Heart left ventricle (tissue), 16 donors: ENCODE results near the gene ATCAY. TPM values are rescaled to one million over a fixed set of nuclear protein-coding genes. Genes with fewer than 3 reads are reported as not detected.

Experiments
- ATAC-seq, 4 donors: fragments of 200-7000 bp; cut with Tn5 transposase; one replicate each; pipeline ENCODE4 v1.9.1; 2020 to 2022; ENCODE audit warnings: moderate library complexity in 4 of 4, mild to moderate bottlenecking in 3 of 4, moderate number of reproducible peaks in 1 of 4
- DNase-seq, 5 donors: peaks; one replicate each; pipeline ENCODE4 v3.0.0-alpha.2; 2020
- H3K27ac ChIP-seq, 12 donors: fragments of 200-600 bp; sonication (generic) in 4 of 12; one replicate each; pipeline versions ENCODE4 v1.5.0 to v1.8.0; 2016 to 2022; ENCODE audit warnings: mild to moderate bottlenecking in 2 of 12
- H3K27me3 ChIP-seq, 9 donors: fragments of 200-600 bp; sonication (generic) in 2 of 9; one replicate each; pipeline versions ENCODE4 v1.5.1 to v1.8.0; 2016 to 2022; ENCODE audit warnings: mild to moderate bottlenecking in 3 of 9
- H3K36me3 ChIP-seq, 9 donors: fragments of 200-600 bp; sonication (generic) in 2 of 9; one replicate each; pipeline versions ENCODE4 v1.5.0 to v1.8.0; 2018 to 2022; ENCODE audit warnings: mild to moderate bottlenecking in 2 of 9
- H3K4me1 ChIP-seq, 12 donors: fragments of 200-600 bp; sonication (generic) in 4 of 12; one replicate each; pipeline versions ENCODE4 v1.5.0 to v1.8.0; 2016 to 2022; ENCODE audit warnings: mild to moderate bottlenecking in 3 of 12
- H3K4me3 ChIP-seq, 12 donors: fragments of 200-600 bp; sonication (generic) in 4 of 12; one replicate each; pipeline versions ENCODE4 v1.5.0 to v1.8.0; 2017 to 2022; ENCODE audit warnings: mild to moderate bottlenecking in 9 of 12, moderate library complexity in 4 of 12
- H3K9me3 ChIP-seq, 12 donors: fragments of 200-600 bp; sonication (generic) in 4 of 12; one replicate each; pipeline versions ENCODE4 v1.5.0 to v1.8.0; 2016 to 2022; ENCODE audit warnings: mild to moderate bottlenecking in 1 of 12
- POLR2A ChIP-seq, 2 donors: fragments of 450-650 bp; IDR thresholded peaks; one replicate each; pipeline ENCODE4 v1.6.1; 2017; ENCODE audit warnings: antibody characterized with exemption in 2 of 2, mild to moderate bottlenecking in 2 of 2, moderate library complexity in 2 of 2
- WGBS, 4 donors: extraction: QIAGEN DNeasy Blood & Tissue Kit in 2 of 4; methylation state at CpG; one replicate each; pipeline versions ENCODE4 v1.1.5 to v1.1.7; 2013 to 2018; 5-methylcytosine and 5-hydroxymethylcytosine counted together
- intact Hi-C, 10 donors: fragments of 100-400 bp; cut with DNase I; formaldehyde crosslinking; loops; one replicate each; pipeline versions ENCODE4 v1.11.1 to v1.14.2; 2022
- polyA plus RNA-seq, 2 donors: library from polyadenylated mRNA; stranded (reverse); fragments of 200-250 nt; gene quantifications; one replicate each; pipeline ENCODE4 v1.2.3, GENCODE V29; 2013
- total RNA-seq, 9 donors: library from RNA; depleted of rRNA in 2 of 9; stranded (reverse); fragments of >200 nt in 2 of 9; fragmentation: NEBNext Ultra II Directional in 3 of 9; extraction: Animal tissue kit (Norgen Biotek cat#: 25700) in 3 of 9; gene quantifications; one replicate each; pipeline versions ENCODE4 v1.1.0 to v1.2.4, GENCODE V29; 2016 to 2023
- TF ChIP-seq, protein P1 (sequence below), 12 donors: fragments of 200-600 bp; sonication (generic) in 4 of 12; IDR thresholded peaks; one replicate each; pipeline versions ENCODE4 v1.5.0 to v1.8.0; 2018 to 2022; ENCODE audit warnings: antibody characterized with exemption in 12 of 12, mild to moderate bottlenecking in 5 of 12
- donor health status: ischemic (EF 13 %, LVEDD 7.1; RV severe dilation, severe dysfunction).
- donor health status: healthy with polysubstance abuse.
- donor health status: DM: no; HTN: yes; CAD: no.
- donor health status: DM: no; HTN: no; CAD: no.
- donor health status: ischemic (EF 25% LVEDD 6.9; RV normal size, moderate dysfunction).
- donor health status: ischemic (EF 25% LVEDD 5.7; RV mildly dilated, moderate dysfunction).
- donor health status: healthy.
- donor health status: DM: yes; HTN: yes; CAD: no.
- donor health status: ischemic (EF 35%, LVEDD 5.7; RV mildly dilated, moderate dysfunction).
- donor health status: nonischemic (EF 11% LVEDD 7.7; RV severe dilation, severe dysfunction).
- donor health status: DM: yes; HTN: yes; CAD: no.
- donor health status: PGD.
- donor health status: ischemic (EF 29% LVEDD 5.4; RV normal size, mild dysfunction).
- donor health status: nonischemic (EF 23%, LVEDD 6.1; RV moderate dilation, normal function).

The ATCAY gene
- total and polyA plus RNA-seq, 11 donors, result not detected

DNA sequence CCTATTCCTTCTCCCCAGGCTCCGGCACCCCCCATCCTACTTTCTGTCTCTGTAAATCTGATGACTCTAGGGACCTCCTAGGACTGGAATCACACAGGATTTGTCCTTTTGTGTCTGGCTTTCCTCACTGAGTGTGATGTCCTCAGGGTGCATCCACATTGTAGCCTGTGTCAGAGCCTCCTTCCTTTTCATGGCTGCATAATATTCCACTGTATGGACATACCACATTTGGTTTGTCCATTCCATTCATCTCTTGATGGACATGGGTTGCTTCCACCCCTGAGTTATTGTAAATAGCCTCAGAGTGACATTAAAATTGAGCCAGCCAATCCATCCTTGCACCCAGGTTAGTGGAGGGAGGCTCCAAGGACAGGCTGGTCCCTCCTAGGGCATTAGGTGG lies 29.6 kb downstream of the ATCAY start:
- intact Hi-C loops, result no loop called here
- no peaks in the 10 kb centered on the region for H3K4me1 ChIP-seq
- 88 to 100% (median 98%) methylated on average over 1 of the region's 1 CpG for WGBS, 4 donors
- peaks cover 0 to 12% (median 8%) of the 10 kb centered on the region in 12 donors for H3K9me3 ChIP-seq
- H3K36me3 ChIP-seq, result no peaks in the 10 kb centered on the region
- no peaks in the 10 kb centered on the region for H3K27me3 ChIP-seq
- TF ChIP-seq POLR2A (IDR thresholded peaks at IDR 0.05), result no peak
- TF ChIP-seq, protein P1, sequence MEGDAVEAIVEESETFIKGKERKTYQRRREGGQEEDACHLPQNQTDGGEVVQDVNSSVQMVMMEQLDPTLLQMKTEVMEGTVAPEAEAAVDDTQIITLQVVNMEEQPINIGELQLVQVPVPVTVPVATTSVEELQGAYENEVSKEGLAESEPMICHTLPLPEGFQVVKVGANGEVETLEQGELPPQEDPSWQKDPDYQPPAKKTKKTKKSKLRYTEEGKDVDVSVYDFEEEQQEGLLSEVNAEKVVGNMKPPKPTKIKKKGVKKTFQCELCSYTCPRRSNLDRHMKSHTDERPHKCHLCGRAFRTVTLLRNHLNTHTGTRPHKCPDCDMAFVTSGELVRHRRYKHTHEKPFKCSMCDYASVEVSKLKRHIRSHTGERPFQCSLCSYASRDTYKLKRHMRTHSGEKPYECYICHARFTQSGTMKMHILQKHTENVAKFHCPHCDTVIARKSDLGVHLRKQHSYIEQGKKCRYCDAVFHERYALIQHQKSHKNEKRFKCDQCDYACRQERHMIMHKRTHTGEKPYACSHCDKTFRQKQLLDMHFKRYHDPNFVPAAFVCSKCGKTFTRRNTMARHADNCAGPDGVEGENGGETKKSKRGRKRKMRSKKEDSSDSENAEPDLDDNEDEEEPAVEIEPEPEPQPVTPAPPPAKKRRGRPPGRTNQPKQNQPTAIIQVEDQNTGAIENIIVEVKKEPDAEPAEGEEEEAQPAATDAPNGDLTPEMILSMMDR (IDR thresholded peaks at IDR 0.05), result no peak
- no peak overlapping the region for H3K27ac ChIP-seq
- no peak for ATAC-seq
- no peak overlapping the region for H3K4me3 ChIP-seq
- DNase-seq, result no peak

DNA sequence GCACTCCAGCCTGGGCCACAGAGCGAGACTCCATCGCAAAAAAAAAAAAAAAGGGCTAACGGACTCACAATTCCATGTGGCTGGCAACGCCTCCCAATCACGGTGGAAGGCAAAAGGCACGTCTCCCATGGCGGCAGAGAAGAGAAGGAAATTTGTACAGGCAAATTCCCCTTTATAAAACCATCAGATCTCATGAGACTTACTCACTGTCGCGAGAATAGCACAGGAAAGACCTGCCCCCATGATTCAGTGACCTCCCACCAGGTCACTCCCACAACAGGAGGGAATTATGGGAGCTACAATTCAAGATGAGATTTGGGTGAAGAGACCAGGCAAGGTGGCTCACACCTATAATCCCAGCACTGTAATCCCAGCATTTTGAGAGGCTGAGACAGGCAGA lies 33.7 kb downstream of the ATCAY start:
- Histone ChIP-seq H3K4me1 (no peaks in the 10 kb centered on the region), H3K27ac (no peak overlapping the region), H3K9me3 (peaks cover 0 to 12% (median 8%) of the 10 kb centered on the region in 12 donors), H3K27me3 (no peaks in the 10 kb centered on the region), H3K36me3 (no peaks in the 10 kb centered on the region), H3K4me3 (no peak overlapping the region)
- WGBS, 4 donors, result 71 to 86% (median 80%) methylated on average over 9 of the region's 9 CpGs
- TF ChIP-seq POLR2A (IDR thresholded peaks at IDR 0.05), result no peak
- TF ChIP-seq, protein P1 (IDR thresholded peaks at IDR 0.05), result no peak
- intact Hi-C loops, result no loop called here
- no peak for DNase-seq
- no peak for ATAC-seq

DNA sequence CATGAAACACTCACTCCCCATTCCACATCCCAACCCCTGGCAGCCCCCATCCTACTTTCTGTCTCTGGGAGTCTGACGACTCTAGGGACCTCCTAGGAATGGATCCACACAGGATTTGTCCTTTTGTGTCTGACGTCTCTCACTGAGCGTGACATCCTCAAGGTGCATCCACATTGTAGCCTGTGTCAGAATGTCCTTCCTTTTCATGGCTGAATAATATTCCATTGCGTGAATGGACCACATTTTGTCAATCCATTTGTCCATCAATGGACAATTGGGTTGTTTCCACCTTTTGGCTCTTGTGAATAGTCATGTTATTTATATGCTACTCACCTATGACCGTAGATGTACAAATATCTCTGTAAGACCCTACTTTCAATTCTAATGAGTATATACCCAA lies 35.5 kb downstream of the ATCAY start:
- H3K27me3 ChIP-seq, result no peaks in the 10 kb centered on the region
- 91 to 93% (median 92%) methylated on average over 5 of the region's 5 CpGs for WGBS, 4 donors
- no peaks in the 10 kb centered on the region for H3K36me3 ChIP-seq
- no peak overlapping the region for H3K27ac ChIP-seq
- no peaks in the 10 kb centered on the region for H3K4me1 ChIP-seq
- TF ChIP-seq, protein P1 (IDR thresholded peaks at IDR 0.05), result no peak
- TF ChIP-seq POLR2A (IDR thresholded peaks at IDR 0.05), result no peak
- H3K4me3 ChIP-seq, result no peak overlapping the region
- H3K9me3 ChIP-seq, result peaks cover 0 to 8% (median 0%) of the 10 kb centered on the region in 12 donors
- DNase-seq (no peak), ATAC-seq (no peak)
- intact Hi-C loops, result no loop called here

DNA sequence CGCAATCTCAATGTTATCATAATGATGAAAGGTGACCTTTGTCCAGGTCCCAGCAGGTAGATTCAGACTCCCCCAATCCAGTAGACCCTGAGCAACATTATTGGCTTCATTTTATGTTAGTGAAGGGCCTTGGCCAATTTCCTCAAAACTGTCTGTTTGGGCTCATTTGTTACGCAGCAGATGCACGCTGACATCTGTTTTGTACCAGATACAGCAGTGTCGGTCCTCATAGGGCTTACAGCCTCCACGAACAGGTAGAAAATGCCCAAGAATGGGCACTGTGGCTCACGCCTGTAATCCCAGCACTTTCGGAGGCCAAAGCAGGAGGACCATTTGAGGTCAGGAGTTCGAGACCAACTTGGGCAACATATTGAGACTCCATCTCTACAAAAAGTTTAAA lies 39.3 kb downstream of the ATCAY start:
- 92 to 96% (median 94%) methylated on average over 8 of the region's 8 CpGs for WGBS, 4 donors
- intact Hi-C loops, result loop anchor here in 1 of 10 donors (10.0 kb wide), 1 partner anchor 145 kb away; the partner anchor contains the start of gene RAX2
- Histone ChIP-seq H3K27me3 (no peaks in the 10 kb centered on the region), H3K4me3 (no peak overlapping the region), H3K36me3 (no peaks in the 10 kb centered on the region), H3K27ac (no peak overlapping the region), H3K4me1 (no peaks in the 10 kb centered on the region), H3K9me3 (peaks cover 0 to 23% (median 3%) of the 10 kb centered on the region in 12 donors)
- TF ChIP-seq POLR2A (IDR thresholded peaks at IDR 0.05), result no peak
- TF ChIP-seq, protein P1 (IDR thresholded peaks at IDR 0.05), result no peak
- ATAC-seq (no peak), DNase-seq (no peak)
